Mesenchymal stem cell (in vitro differentiated cells and primary cell): ENCODE measurements around the gene G6PC1.
"Not testable (repeated sequence)": the region's sequence is repeated elsewhere in the genome, so short reads cannot be mapped to it uniquely, and the experiment has no call there.

ENCODE experiments used
- DNase-seq: peaks from one replicate; pipeline ENCODE4 v3.0.0-alpha.2; 2013
- H2AFZ ChIP-seq: one replicate; pipeline ENCODE4 v1.6.1; 2013; ENCODE audit warnings: low read depth, mild to moderate bottlenecking, control low read depth, inconsistent platforms, low read length, moderate library complexity
- H2AK5ac ChIP-seq: 2 replicates; pipeline ENCODE4 v1.6.1; 2013; ENCODE audit warnings: low read length, moderate library complexity, mild to moderate bottlenecking, inconsistent platforms; ENCODE audit not compliant: severe bottlenecking
- H2BK120ac ChIP-seq: one replicate; pipeline ENCODE4 v1.6.1; 2013; ENCODE audit warnings: low read depth, mild to moderate bottlenecking, inconsistent platforms, low read length, moderate library complexity
- H2BK12ac ChIP-seq, 2 experiments: one replicate each; pipeline ENCODE4 v1.6.1; 2013; ENCODE audit warnings: inconsistent platforms in 2 of 2, low read length in 2 of 2, mild to moderate bottlenecking in 2 of 2, moderate library complexity in 2 of 2, control low read depth in 1 of 2
- H2BK15ac ChIP-seq: one replicate; pipeline ENCODE4 v1.6.1; 2013; ENCODE audit warnings: mild to moderate bottlenecking, low read depth, inconsistent platforms; ENCODE audit not compliant: poor library complexity, severe bottlenecking
- H2BK5ac ChIP-seq: 2 replicates; pipeline ENCODE4 v1.6.1; 2013; ENCODE audit warnings: low read depth, mild to moderate bottlenecking, low read length, control low read depth, inconsistent platforms; ENCODE audit not compliant: poor library complexity, severe bottlenecking
- H3K14ac ChIP-seq, 2 experiments: one replicate each; pipeline ENCODE4 v1.6.1; 2013; ENCODE audit warnings: inconsistent platforms in 2 of 2, low read length in 2 of 2, control low read depth in 1 of 2, mild to moderate bottlenecking in 1 of 2, moderate library complexity in 1 of 2
- H3K18ac ChIP-seq, 2 experiments: one replicate each; pipeline ENCODE4 v1.6.1; 2013; ENCODE audit warnings: inconsistent platforms in 2 of 2, low read length in 2 of 2, control low read depth in 1 of 2, low read depth in 1 of 2, mild to moderate bottlenecking in 1 of 2
- H3K23ac ChIP-seq, 2 experiments: one replicate each; pipeline ENCODE4 v1.6.1; 2013; ENCODE audit warnings: inconsistent platforms in 2 of 2, low read length in 2 of 2, mild to moderate bottlenecking in 2 of 2, moderate library complexity in 2 of 2, control low read depth in 1 of 2
- H3K27ac ChIP-seq: 2 replicates; pipeline ENCODE4 v1.5.1; 2013; ENCODE audit warnings: mild to moderate bottlenecking, moderate library complexity, low read length, control low read depth, inconsistent platforms; ENCODE audit not compliant: poor library complexity, severe bottlenecking
- H3K27me3 ChIP-seq, 2 experiments: 2 replicates each; pipeline versions ENCODE4 v1.6.1 to v1.7.0; 2013; ENCODE audit warnings: low read length in 2 of 2, mild to moderate bottlenecking in 2 of 2, moderate library complexity in 2 of 2, control low read depth in 1 of 2, inconsistent platforms in 1 of 2; ENCODE audit not compliant: control insufficient read depth in 1 of 2, insufficient read depth in 1 of 2
- H3K36me3 ChIP-seq, 2 experiments: 2 replicates each; pipeline versions ENCODE4 v1.6.1 to v1.7.0; 2013; ENCODE audit warnings: low read length in 2 of 2, control low read depth in 1 of 2, inconsistent platforms in 1 of 2, low read depth in 1 of 2, mild to moderate bottlenecking in 1 of 2; ENCODE audit not compliant: insufficient read depth in 2 of 2, control insufficient read depth in 1 of 2
- H3K4ac ChIP-seq, 2 experiments: one replicate each; pipeline ENCODE4 v1.6.1; 2013; ENCODE audit warnings: inconsistent platforms in 2 of 2, low read length in 2 of 2, mild to moderate bottlenecking in 2 of 2, moderate library complexity in 2 of 2, control low read depth in 1 of 2, low read depth in 1 of 2
- H3K4me1 ChIP-seq: 2 replicates; pipeline ENCODE4 v1.6.1; 2013; ENCODE audit warnings: low read depth, low read length, control low read depth; ENCODE audit not compliant: control insufficient read depth, insufficient read depth
- H3K4me2 ChIP-seq: 2 replicates; pipeline ENCODE4 v1.6.1; 2013; ENCODE audit warnings: low read length, mild to moderate bottlenecking, inconsistent platforms; ENCODE audit not compliant: poor library complexity, severe bottlenecking
- H3K4me3 ChIP-seq, 2 experiments: 2 replicates each; pipeline versions ENCODE4 v1.5.1 to v1.7.0; 2013; ENCODE audit warnings: low read length in 2 of 2, mild to moderate bottlenecking in 2 of 2, control low read depth in 1 of 2, low read depth in 1 of 2; ENCODE audit not compliant: insufficient read depth in 1 of 2
- H3K79me1 ChIP-seq: replicated peaks from 2 replicates; pipeline ENCODE4 v1.6.1; 2013; ENCODE audit warnings: mild to moderate bottlenecking, control low read depth, low read length, inconsistent platforms; ENCODE audit not compliant: poor library complexity, severe bottlenecking
- H3K9ac ChIP-seq: 2 replicates; pipeline ENCODE4 v1.7.0; 2013; ENCODE audit warnings: mild to moderate bottlenecking, low read length, moderate library complexity
- H3K9me3 ChIP-seq: 2 replicates; pipeline ENCODE4 v1.7.0; 2013; ENCODE audit warnings: mild to moderate bottlenecking, low read length; ENCODE audit not compliant: control insufficient read depth
- H4K8ac ChIP-seq: one replicate; pipeline ENCODE4 v1.6.1; 2013; ENCODE audit warnings: inconsistent platforms, mild to moderate bottlenecking, low read length, moderate library complexity
- H4K91ac ChIP-seq: one replicate; pipeline ENCODE4 v1.6.1; 2013; ENCODE audit warnings: mild to moderate bottlenecking, low read length, inconsistent platforms
- WGBS: methylation state at CpG from one replicate; pipeline ENCODE4 v1.1.7; 2013; ENCODE audit warnings: mixed read lengths; 5-methylcytosine and 5-hydroxymethylcytosine counted together

G6PC1 gene

DNA sequence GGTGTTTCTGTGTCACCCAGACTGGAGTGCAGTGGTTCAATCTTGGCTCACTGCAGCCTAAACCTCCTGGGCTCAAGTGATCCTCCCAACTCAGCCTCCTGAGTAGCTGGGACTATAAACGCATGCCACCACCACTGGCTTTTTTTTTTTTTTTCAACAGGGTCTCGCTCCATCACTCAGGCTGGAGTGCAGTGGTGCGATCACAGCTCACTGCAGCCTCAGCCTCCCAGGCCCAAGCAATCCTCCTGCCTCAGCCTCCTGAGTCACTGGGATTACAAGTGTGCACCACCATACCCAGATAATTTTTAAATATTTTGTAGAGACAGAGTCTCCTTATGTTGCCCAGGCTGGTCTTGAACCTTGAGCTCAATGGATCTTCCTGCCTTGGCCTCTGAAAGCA, 14.8 kb upstream of the G6PC1 start:
- H3K4me3 ChIP-seq, H3K4me1 ChIP-seq, H4K91ac ChIP-seq, H2AFZ ChIP-seq, H3K14ac ChIP-seq, H2AK5ac ChIP-seq, H3K18ac ChIP-seq, H2BK12ac ChIP-seq, H3K9me3 ChIP-seq, H2BK15ac ChIP-seq, H3K4ac ChIP-seq, H2BK120ac ChIP-seq, H4K8ac ChIP-seq, H3K27ac ChIP-seq, H3K23ac ChIP-seq, H3K36me3 ChIP-seq, H3K4me2 ChIP-seq, DNase-seq, H3K9ac ChIP-seq, H3K79me1 ChIP-seq, H2BK5ac ChIP-seq: not testable (repeated sequence)
- WGBS = 100% methylated on average over 3 of the region's 3 CpGs
- peaks cover 0 to 24% of the 10 kb centered on the region in 2 experiments for H3K27me3 ChIP-seq

DNA sequence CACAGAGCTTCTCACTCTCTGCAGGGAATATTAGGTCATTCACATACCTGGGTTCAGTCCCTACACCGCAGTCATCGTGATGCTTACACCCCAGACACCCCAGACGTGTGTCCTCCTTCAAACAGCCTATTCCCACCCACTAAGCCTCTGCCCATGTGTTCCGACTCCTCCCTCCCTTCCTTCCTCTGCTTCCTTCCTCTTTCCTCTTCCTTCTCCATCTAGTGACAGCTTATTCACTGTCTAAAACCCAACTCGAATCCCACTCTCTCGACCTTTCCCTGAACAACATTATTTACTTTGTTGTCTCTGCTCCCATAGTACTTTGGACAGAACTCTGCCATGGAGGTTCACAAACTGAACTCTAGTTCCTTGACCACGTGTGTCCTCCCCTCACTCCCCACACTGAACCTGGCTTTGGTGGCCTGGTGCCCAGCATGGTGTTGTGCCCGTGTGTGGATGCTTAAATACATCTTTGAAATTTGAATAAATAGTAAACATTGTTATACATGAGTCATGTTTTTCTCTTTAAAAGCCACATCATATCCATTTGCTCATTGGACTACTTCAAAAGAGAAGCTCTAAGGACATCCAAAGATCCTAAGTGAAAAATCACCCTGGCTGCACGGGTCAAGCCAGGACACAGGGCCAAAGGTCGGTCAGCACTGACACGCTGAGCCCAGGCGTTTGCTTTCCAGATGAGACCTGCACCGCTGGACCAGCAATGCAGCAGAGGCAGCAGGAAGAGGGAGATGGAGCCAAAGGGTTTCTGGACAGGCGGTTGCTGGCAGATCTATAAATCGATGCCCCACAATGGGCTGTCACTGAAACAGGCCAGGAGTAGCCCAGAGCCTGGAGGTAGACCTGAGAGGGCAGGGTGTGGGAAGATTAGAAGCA, 14.1 kb upstream of the G6PC1 start:
- Histone ChIP-seq H3K36me3 (no peaks in the 10 kb centered on the region), H3K4ac (no peak overlapping the region), H2AFZ (no peak overlapping the region), H3K79me1 (no peaks in the 10 kb centered on the region), H2AK5ac (no peak overlapping the region), H2BK15ac (no peak overlapping the region), H2BK12ac (no peak overlapping the region), H3K18ac (no peak overlapping the region), H3K4me3 (no peak overlapping the region), H4K91ac (no peak overlapping the region), H2BK120ac (no peak overlapping the region), H3K9ac (no peak overlapping the region), H3K27me3 (peaks cover 0 to 20% of the 10 kb centered on the region in 2 experiments), H3K4me2 (no peak overlapping the region), H3K14ac (no peak overlapping the region), H3K27ac (no peak overlapping the region), H3K4me1 (peaks cover 2% of the 10 kb centered on the region), H3K23ac (no peak overlapping the region), H4K8ac (no peak overlapping the region), H2BK5ac (no peak overlapping the region), H3K9me3 (no peaks in the 10 kb centered on the region)
- 63% methylated on average over 13 of the region's 15 CpGs for WGBS
- DNase-seq = no peak

DNA sequence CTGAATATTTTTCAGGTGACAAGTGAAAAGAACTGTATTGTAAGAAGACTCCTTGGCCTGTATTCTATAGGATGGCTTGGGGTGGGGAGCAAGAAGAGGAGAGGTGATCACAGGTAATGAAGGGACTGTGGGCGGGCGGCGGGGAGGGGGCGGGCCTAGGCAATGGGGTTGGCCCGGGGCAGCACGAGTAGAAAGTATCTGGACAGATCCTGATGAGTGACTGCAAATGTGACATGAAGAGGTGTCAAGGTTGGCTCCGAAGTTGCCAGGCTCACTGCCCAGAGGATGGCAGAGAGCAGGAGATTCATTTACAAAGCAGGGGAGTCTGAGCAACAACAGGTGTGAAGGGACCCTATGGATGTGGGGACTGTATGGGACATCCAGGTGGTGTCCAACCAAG, 10.8 kb upstream of the G6PC1 start:
- Histone ChIP-seq H4K8ac (no peak overlapping the region), H3K18ac (no peak overlapping the region), H2BK120ac (no peak overlapping the region), H2BK15ac (no peak overlapping the region), H4K91ac (no peak overlapping the region), H3K9me3 (no peaks in the 10 kb centered on the region), H3K4ac (no peak overlapping the region), H3K79me1 (no peaks in the 10 kb centered on the region), H3K4me3 (no peak overlapping the region), H3K27ac (no peak overlapping the region), H2AFZ (no peak overlapping the region), H3K14ac (no peak overlapping the region), H2BK5ac (no peak overlapping the region), H2AK5ac (no peak overlapping the region), H3K23ac (no peak overlapping the region), H3K4me1 (peaks cover 7% of the 10 kb centered on the region), H2BK12ac (no peak overlapping the region), H3K36me3 (no peaks in the 10 kb centered on the region), H3K4me2 (no peak overlapping the region), H3K27me3 (peaks cover 0 to 6% of the 10 kb centered on the region in 2 experiments), H3K9ac (no peak overlapping the region)
- WGBS = 93% methylated on average over 7 of the region's 7 CpGs
- no peak for DNase-seq

- H3K4me3 ChIP-seq = no peak overlapping the region
- no peak overlapping the region for H3K27ac ChIP-seq
- no peak overlapping the region for H3K23ac ChIP-seq
- H2AFZ ChIP-seq = no peak overlapping the region
- no peaks in the 10 kb centered on the region for H3K79me1 ChIP-seq
- H3K9me3 ChIP-seq = no peaks in the 10 kb centered on the region
- H3K4me1 ChIP-seq = peaks cover 8% of the 10 kb centered on the region
- no peaks in the 10 kb centered on the region for H3K36me3 ChIP-seq
- no peak overlapping the region for H4K8ac ChIP-seq
- no peak overlapping the region for H4K91ac ChIP-seq
- H3K4me2 ChIP-seq = no peak overlapping the region
- 28% methylated on average over 10 of the region's 10 CpGs for WGBS
- no peak overlapping the region for H3K18ac ChIP-seq
- no peak overlapping the region for H2BK15ac ChIP-seq
- no peak overlapping the region for H2AK5ac ChIP-seq
- H2BK120ac ChIP-seq = no peak overlapping the region
- H3K9ac ChIP-seq = peak overlapping the region; percentile 45
- no peak overlapping the region for H3K14ac ChIP-seq
- DNase-seq = peak; percentile 60
- H3K4ac ChIP-seq = no peak overlapping the region
- no peaks in the 10 kb centered on the region for H3K27me3 ChIP-seq
- no peak overlapping the region for H2BK12ac ChIP-seq
- H2BK5ac ChIP-seq = no peak overlapping the region
Observed at GRCh38 chr17:42891539-42892152, 9.0 kb upstream of the G6PC1 start.
